ENCODE measurements around the gene PPP1R7.
"Not testable (repeated sequence)": the region's sequence is repeated elsewhere in the genome, so short reads cannot be mapped to it uniquely, and the experiment has no call there.

The PPP1R7 gene

DNA sequence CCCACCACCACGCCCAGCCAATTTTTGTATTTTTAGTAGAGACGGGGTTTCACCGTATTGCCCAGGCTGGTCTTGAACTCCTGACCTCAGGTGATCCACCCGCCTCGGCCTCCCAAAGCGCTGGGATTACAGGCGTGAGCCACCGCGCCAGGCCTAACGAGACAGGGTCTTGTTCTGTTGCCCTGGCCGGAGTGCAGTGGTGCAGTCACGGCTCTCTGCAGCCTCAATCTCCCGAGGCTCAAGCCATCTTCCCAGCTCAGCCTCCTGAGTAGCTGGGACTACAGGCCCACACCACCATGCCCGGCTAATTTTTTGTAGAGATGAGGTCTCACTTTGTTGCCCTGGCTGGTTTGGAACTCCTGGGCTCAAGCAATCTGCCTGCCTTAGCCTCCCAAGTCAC is 47.0 kb downstream of the PPP1R7 start:
- not testable (repeated sequence) for DNase-seq (ENCODE audit: low read depth)

DNA sequence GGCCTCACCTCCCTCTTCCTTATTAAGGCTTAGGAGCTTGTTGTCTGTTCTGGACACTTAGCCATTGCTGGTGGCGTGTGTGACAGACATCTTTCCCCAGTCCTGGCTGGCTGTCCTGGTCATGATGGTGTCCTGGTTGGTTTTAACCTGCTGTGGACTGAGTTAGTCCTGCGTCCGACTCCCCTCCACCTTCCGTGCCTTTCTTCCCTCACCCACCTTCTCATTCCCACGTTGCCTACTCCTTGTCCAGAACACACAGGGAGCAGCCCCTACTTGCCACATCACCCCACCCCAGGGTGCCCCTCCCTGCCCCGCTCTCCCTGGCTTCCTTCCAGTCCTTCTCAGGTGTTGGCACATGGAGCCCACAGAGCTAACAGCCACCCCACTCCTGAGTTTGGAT is 47.7 kb downstream of the PPP1R7 start:
- DNase-seq (ENCODE audit: low read depth): no peak

DNA sequence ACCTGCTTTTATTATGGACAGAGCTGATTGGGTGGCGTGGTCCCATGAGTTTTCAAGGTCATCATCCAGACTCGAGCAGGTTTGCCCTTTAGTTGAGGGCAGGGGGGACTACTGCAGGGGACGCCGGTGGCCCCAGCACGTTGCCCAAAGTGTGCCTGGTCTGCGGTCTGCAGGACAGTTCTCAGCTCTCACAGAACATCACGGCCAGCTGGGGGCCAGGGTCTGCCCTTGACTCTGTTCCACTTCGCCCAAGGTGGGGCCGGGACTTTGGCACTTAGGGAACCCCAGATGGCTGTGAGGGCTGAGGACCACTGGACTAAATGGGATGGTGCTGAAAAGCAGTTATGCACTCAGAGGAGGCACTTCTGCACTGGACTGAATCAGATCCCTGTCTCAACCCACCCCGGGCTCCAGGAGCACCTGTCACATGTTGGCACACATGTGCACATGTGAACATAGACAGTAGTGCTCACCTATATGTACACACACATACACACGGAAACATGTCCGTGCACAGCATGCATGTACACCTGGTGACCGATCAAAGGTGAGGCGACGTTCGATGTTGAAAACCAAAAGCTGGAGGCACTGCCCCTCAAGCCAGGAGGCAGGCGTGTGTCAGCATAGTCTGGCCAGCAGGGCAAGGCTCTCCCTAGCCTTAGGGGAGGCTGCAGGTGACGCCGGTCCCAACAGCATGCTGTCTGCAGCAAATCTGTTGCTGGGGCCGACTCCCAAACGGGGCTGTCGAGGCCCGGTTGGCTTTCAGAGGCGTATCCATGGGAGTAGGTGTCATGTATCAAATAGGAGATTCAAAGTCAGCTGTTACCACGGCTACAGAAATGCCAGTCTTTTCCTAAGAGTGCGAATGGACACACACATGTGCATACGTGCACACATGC is 48.4 kb downstream of the PPP1R7 start:
- DNase-seq (ENCODE audit: low read depth): no peak

DNA sequence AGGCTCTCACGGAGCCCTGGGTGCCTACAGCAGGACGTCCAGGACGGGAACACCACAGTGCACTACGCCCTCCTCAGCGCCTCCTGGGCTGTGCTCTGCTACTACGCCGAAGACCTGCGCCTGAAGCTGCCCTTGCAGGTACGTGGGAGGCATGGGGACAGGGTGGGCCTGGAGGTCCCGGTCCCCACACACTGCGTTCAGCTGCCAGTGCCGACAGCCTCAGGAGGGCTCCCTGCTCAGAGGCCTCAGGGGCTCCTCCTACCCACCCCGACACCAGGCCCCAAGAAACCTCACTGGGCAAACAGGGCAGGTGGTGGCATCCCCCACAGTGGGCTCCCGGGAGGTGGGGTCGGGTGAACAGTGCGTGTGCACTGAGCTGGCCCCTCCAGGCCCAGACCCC is 49.0 kb downstream of the PPP1R7 start:
- DNase-seq (ENCODE audit: low read depth): no peak

DNA sequence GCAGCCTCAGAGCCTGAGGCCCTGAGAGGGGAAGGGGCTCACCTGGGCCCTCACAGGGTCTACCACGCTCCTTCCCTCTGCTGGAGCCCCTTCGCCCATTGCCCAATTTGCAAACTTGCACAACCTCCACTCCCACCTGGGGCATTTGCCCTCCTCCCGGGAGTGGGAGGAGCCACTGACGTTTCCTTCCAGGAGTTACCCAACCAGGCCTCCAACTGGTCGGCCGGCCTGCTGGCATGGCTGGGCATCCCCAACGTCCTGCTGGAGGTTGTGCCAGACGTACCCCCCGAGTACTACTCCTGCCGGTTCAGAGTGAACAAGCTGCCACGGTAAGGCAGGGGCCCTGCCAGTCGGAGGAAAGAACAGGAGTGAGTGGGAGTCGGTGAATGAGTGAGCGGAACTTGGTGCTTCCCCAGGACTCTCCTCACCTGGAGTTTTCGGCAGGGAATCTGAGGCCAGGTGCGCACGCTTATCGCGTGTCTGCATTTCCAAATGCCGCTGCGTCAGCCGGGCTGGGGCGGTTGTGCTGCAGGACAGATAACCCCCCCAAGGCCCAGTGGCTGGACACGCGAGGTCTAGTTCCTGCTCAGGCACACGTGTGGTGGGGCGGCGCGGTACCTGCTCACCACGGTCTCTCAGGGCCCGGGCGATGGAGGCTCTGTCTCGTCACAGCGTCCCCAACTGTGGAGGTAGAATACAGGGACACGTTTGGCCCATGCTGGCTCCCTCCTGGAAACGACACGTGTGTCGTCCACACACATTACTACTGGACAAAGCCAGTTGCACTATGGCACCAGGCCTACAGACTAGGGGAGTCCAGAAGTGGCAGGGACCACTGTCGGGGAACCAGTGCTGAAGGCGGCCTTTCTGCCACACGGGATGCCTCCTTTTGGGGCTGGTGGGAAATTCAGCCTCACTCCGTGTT is 49.9 kb downstream of the PPP1R7 start:
- DNase-seq (ENCODE audit: low read depth): no peak

DNA sequence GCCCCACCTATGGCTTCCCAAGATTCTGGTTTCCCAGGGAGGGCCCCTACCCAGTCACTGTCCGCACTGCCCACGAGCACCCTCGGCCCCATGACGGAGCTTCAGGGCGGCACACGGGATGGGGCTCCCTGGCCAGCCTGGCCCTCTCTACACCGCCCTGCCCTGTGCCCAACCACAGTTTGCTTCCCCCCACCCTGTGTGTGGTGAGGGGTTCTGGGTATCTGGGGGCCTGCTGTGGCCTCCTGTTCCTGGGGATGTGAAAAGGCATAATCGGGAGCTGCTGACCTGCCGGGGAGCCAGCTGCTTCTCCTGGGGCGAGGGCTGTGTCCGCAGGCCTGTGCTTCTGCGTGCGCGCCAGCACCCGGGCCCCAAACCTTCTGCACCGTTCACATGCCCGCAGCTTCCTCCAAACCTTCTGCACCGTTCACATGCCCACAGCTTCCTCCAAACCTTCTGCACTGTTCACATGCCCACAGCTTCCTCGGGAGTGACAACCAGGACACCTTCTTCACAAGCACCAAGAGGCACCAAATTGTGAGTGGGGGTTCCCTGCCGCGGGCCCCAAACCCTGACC is 50.6 kb downstream of the PPP1R7 start:
- DNase-seq (ENCODE audit: low read depth): no peak

DNA sequence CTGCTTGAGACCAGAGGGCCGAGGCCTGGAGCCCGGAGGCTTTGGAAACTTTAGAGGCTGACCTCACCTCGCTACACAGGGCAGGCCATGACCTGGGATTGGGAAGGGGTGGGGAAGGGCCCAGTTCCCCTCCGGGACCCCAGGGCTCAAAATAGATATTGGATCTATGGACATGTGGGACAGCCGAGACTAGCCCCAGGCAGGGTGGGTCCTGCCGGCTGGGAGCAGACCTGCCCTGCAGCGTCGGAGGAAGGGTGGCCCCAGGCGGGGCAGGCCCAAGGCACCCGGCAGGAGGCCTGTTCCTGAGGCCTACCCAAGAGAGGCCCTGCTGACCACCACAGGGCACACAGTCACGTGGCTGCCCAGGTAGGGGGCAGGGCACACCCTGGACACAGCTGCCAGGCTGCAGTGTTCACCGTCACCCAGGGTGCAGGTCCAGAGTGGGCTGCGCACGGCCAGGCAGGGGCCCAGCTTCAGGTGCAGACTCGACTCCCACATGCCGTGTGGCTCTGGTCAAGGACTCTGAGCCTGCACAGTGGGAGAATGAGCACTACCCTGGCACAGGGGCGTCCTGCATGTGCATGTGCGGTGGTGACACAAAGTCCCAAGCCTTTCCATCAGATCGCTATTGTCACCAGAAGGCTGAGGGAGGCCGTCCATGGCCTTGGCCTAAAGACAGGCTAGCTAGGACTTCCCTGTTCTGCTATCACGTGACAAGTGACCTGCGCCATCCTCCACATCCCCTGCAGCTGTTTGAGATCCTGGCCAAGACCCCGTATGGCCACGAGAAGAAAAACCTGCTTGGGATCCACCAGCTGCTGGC is 51.4 kb downstream of the PPP1R7 start:
- DNase-seq (ENCODE audit: low read depth): no peak

DNA sequence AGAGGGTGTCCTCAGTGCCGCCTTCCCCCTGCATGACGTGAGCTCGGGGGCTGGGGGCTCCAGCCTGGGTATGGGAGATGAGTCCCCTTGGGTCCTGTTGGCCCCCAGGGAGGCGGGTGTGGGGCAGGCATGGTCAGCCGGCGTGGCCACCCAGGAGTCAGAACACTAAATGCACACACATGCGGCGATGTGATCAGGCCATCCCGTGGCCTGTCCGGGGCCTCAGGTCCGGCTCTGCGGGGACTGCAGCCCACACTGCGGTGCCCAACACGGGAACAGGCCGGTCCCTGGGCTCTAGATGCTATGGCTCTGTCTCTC is 52.0 kb downstream of the PPP1R7 start:
- DNase-seq (ENCODE audit: low read depth): no peak

DNA sequence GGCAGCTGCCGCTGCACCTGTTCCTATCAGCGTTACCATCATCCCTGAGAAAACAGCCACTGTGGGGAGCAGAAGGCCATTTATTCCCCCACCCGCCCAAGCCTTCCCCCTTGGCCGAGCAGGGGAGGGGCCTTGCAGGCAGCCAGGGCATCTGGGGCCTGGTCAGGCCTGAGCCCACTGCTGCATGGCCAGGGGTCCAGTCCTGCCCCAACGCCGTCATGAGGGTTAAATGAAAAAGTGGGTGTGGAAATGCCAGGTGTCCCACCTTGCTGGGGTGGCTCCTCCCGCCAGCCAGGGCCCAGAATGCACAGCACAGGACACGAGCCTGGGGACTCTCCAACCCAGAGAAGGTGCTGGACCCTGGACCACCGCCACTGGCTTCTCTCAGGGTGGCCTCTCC is 52.4 kb downstream of the PPP1R7 start:
- no peak for DNase-seq (ENCODE audit: low read depth)

DNA sequence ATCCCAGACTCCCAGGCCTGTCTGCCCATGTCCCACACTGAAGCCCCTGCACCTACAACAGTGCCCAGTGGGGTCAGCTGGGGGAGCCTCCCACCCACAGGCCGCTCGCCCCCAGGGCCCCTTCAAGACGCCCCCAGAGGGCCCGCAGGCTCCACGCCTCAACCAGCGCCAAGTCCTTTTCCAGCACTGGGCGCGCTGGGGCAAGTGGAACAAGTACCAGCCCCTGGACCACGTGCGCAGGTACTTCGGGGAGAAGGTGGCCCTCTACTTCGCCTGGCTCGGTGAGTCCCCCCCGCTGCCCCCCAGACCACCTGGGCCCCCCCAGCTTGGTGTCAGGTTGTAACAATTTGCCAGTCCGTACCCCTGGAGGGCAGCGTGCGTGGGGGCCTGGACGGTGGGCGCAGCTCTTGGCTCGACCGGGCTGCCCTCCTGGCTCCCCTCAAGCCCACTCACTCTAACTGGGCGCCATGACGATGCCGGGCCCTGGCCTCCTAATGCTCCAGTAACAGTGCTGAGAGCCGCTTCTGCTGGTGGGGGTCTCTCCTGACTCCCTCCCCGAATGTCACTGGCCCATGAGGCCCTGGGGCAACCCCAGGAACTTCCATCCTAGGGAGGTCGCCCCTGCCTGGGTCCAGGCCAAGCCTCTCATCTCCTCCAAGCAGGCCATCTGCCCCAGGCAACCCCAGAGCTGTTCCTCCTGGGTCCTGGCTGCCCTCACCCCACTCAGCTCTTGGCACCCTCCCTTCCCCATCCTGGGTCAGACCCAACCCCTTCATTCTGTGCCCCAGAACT is 53.1 kb downstream of the PPP1R7 start:
- DNase-seq (ENCODE audit: low read depth): no peak

DNA sequence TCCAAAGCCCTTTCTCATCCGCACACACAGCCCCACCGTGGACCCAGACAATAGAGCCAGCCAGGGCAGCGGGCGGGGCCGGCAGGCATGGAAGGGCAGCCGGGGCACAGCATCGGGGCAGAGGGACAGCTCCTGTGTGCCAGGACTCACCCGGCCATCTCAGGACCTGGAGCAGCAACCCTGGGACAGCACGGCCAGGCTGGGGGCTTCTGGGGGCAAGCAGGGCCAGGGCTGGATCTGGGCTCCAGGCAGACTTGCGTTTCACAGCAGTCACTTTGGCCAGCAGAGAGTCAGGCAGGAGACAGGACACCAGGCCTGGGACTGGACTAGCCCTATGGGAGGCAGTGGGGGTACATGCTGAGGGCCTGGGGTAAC is 53.7 kb downstream of the PPP1R7 start:
- no peak for DNase-seq (ENCODE audit: low read depth)

DNA sequence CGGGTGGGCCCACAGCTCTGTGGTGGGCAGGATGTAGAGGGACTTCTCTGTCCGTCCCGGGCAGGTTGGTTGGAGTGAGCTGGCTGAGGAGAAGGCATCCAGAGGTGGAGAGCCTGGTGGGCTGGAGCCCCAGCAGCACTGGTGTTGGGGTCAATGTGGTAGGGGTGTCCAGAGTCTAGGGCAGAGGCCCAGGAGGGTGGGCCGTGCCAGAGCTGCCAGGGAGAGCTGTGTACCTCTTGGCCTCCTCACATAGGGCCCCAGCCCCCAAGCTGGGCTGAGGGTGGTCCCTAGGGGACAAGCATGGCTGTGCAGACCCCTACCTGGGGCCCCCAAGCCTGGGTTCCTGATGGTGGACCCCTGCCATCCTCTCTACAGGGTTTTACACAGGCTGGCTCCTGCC is 54.2 kb downstream of the PPP1R7 start:
- DNase-seq (ENCODE audit: low read depth): no peak

DNA sequence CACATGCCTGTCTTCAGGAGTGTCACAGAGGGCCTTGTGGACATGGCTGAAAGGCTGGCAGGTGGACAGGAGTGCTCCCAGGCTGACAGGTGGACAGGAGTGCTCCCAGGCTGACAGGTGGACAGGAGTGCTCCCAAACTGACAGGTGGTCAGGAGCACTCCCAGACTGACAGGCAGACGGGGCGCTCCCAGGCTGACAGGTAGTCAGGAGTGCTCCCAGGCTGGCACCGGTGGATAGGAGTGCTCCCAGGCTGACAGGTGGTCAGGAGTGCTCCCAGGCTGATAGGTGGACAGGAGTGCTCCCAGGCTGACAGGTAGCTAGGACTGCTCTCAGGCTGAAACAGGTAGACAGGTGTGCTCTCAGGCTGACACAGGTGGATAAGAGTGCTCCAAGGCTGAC is 54.8 kb downstream of the PPP1R7 start:
- DNase-seq (ENCODE audit: low read depth): no peak

DNA sequence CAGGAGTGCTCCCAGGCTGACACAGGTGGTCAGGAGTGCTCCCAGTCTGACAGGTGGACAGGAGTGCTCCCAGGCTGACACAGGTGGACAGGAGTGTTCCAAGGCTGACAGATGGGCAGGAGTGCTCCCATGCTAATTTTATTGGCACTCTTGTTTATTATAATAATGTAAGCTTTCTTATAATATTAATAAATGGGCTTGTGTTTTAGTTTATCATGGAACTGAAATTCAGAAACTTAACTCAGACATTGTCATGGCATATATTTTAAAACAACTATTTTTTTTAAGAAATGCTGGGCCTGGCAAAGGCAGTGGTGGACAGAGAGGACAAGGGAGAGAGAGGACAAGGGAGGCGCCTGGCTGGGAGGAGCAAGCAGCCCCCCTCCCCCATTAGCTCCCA is 56.9 kb downstream of the PPP1R7 start:
- DNase-seq (ENCODE audit: low read depth): no peak

DNA sequence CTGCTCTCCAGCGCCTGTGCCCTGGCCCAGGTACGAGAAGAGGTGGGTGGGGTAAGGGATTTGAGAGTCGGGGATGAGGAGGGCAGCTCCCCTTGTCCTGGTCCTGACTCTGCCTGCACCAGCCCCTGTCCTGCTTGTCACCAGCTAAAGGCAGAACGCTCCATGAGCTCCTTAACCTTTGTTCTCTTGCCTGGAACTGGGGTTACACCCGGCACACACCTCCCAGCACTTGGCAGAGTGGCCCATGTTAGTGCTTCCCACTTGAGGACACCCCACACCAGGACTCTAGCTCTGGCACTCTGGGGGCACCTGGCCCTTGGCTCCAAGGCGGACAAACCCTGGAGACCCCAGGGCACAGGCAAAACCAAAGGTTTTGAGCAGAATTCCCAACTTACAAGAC is 57.4 kb downstream of the PPP1R7 start:
- no peak for DNase-seq (ENCODE audit: low read depth)

DNA sequence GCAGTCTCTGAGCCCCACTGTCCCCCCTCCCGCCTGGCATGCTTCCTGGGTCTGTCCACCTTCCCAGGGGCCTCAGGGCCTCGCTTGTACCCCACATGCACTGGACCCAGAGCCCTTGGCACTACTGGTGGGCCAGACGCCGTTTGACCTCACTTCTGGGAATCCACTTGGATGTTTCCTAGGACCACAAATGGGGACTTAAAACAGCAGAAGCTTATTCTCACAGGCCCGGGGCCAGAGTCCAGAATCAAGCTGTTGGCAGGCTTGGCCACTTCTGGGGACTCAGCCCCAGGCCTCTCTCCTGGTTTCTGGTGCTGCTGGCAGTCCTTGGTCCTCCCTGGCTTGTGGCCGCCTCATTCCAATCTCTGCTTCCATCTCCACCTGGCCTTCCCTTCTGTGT is 57.8 kb downstream of the PPP1R7 start:
- DNase-seq (ENCODE audit: low read depth): no peak

DNA sequence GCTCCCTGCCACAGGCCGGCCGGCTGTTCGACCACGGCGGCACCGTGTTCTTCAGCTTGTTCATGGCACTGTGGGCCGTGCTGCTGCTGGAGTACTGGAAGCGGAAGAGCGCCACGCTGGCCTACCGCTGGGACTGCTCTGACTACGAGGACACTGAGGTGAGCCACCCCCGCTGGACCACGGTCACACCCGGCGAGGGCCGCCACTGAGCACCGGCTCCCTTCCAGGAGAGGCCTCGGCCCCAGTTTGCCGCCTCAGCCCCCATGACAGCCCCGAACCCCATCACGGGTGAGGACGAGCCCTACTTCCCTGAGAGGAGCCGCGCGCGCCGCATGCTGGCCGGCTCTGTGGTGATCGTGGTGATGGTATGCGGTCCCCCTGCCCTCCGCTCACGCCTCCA is 59.0 kb downstream of the PPP1R7 start:
- DNase-seq (ENCODE audit: low read depth): no peak

DNA sequence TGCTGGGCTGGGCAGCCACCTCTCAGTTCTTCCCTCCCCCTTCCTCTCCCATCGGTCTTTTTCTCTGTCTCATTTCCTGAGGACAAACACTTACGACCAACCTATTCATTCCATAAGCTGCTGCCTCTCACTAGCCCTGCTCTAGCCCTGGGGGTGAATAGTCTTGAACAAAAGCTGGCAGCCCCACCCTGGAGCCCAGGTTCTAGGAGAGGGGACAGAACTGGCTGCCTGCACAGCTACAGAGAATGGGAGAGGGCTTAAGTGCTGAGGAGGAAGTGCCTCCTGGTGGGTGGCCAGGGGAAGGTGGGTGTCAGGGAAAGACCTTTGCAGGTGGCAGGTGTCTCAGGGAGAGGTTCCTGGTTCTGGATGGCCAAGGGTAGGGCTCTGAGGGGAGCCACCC is 61.0 kb downstream of the PPP1R7 start:
- no peak for DNase-seq (ENCODE audit: low read depth)

DNA sequence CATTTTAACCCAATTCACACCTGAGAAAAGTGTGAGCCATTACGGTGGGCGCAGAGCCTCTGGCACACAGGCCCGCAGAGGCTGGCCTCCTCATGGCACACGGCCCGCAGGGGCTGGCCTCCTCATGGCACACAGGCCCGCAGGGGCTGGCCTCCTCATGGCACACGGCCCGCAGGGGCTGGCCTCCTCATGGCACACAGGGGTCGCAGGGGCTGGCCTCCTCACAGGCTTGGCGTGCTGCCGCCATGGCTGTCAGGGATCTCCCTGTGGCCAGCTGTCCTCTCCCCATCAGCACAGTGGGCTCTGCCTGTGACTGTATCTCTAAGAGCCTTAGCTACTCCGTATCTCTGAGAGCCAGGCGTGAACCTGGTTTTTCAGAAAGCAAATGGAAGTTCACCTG is 62.8 kb downstream of the PPP1R7 start:
- no peak for DNase-seq (ENCODE audit: low read depth)

DNA sequence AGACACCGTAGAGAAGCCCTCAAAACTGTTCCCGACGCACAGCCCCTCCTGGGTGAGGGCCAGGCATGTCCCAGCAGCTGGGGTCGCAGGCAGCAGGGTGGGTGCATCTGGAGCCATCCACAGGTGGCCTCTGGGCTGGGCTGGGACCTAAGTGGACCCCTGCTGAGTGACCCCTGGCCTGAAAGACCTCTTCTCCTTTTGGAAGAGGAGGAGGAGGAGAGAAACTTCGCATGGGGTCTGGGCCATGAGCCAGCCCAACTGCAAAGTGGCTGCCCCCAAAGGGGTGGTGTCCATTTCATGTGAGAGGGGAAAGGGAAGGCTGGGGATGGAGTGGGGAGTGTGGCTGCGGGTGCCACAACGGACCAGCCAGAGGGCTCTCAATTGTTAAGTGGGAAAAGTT is 63.3 kb downstream of the PPP1R7 start:
- DNase-seq (ENCODE audit: low read depth): no peak

DNA sequence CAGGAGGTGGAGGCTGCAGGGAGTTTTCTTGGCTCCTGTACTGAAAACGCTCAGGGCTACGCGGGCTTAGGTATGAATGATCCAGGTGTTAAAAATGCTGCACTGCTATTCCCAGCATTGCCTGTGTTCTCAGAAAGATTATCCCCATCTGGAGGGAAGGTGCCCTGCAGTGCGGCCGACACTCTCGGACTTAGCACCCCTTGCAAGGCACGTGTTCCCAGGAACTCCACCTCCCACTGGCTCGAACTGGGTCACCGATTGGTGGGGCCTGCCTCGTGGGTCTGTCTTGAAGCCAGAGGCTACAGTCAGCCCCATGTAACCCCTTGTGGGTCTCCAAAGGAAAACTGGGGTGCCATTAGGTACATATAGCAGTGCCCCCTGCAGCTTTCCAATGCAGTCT is 63.9 kb downstream of the PPP1R7 start:
- no peak for DNase-seq (ENCODE audit: low read depth)
